Activated naive CD8-positive, alpha-beta T cell treated with anti-CD3 and anti-CD28 coated beads for 36 hours (primary cell): ENCODE results near the gene SLC4A5. TPM values are rescaled to one million over a fixed set of nuclear protein-coding genes. Genes with fewer than 3 reads are reported as not detected.
A peak's percentile ranks its signal among the peaks of the same experiment; 100 is the strongest.

Experiments used
- DNase-seq: peaks from one replicate; pipeline ENCODE4 v3.0.0; 2021
- H3K27ac Mint-ChIP-seq: one replicate; pipeline ENCODE4 v1.8.0; 2022; ENCODE audit warnings: mild to moderate bottlenecking, moderate library complexity, mixed read lengths
- H3K27me3 Mint-ChIP-seq: one replicate; pipeline ENCODE4 v1.8.0; 2022; ENCODE audit warnings: mild to moderate bottlenecking, mixed read lengths
- H3K36me3 Mint-ChIP-seq: one replicate; pipeline ENCODE4 v1.8.0; 2021; ENCODE audit warnings: mild to moderate bottlenecking, mixed read lengths
- H3K4me1 Mint-ChIP-seq: one replicate; pipeline ENCODE4 v1.8.0; 2021; ENCODE audit warnings: mixed read lengths
- H3K4me3 Mint-ChIP-seq: one replicate; pipeline ENCODE4 v1.8.0; 2022; ENCODE audit warnings: mild to moderate bottlenecking, moderate library complexity, mixed read lengths
- H3K9me3 Mint-ChIP-seq: one replicate; pipeline ENCODE4 v1.8.0; 2022; ENCODE audit warnings: mixed read lengths
- total RNA-seq, 2 experiments: library from RNA; stranded (reverse); gene quantifications; one replicate each; pipeline ENCODE4 v1.2.3, GENCODE V29; 2021

The SLC4A5 gene, protein sequence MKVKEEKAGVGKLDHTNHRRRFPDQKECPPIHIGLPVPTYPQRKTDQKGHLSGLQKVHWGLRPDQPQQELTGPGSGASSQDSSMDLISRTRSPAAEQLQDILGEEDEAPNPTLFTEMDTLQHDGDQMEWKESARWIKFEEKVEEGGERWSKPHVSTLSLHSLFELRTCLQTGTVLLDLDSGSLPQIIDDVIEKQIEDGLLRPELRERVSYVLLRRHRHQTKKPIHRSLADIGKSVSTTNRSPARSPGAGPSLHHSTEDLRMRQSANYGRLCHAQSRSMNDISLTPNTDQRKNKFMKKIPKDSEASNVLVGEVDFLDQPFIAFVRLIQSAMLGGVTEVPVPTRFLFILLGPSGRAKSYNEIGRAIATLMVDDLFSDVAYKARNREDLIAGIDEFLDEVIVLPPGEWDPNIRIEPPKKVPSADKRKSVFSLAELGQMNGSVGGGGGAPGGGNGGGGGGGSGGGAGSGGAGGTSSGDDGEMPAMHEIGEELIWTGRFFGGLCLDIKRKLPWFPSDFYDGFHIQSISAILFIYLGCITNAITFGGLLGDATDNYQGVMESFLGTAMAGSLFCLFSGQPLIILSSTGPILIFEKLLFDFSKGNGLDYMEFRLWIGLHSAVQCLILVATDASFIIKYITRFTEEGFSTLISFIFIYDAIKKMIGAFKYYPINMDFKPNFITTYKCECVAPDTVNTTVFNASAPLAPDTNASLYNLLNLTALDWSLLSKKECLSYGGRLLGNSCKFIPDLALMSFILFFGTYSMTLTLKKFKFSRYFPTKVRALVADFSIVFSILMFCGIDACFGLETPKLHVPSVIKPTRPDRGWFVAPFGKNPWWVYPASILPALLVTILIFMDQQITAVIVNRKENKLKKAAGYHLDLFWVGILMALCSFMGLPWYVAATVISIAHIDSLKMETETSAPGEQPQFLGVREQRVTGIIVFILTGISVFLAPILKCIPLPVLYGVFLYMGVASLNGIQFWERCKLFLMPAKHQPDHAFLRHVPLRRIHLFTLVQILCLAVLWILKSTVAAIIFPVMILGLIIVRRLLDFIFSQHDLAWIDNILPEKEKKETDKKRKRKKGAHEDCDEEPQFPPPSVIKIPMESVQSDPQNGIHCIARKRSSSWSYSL
- 1 to 10 TPM in 1 of 2 experiments, under 1 TPM in 1; 0.74 to 1.5 TPM for total RNA-seq

GRCh38 chr2:74343316-74343715 lies at the start of gene SLC4A5:
Gene SLC4A5 (minus strand): TSS chr2:74343416. CDS start chr2:74315023, 28,393 bp downstream.
- no peak within 1 kb of the TSS for H3K4me3 Mint-ChIP-seq
- H3K9me3 Mint-ChIP-seq, result no peaks in the 10 kb centered on the region
- H3K4me1 Mint-ChIP-seq, result no peaks in the 10 kb centered on the region
- peaks cover 2% of the 10 kb centered on the region for H3K36me3 Mint-ChIP-seq
- no peaks in the 10 kb centered on the region for H3K27me3 Mint-ChIP-seq
- H3K27ac Mint-ChIP-seq, result no peak within 1 kb of the TSS
- DNase-seq, result no peak

DNA sequence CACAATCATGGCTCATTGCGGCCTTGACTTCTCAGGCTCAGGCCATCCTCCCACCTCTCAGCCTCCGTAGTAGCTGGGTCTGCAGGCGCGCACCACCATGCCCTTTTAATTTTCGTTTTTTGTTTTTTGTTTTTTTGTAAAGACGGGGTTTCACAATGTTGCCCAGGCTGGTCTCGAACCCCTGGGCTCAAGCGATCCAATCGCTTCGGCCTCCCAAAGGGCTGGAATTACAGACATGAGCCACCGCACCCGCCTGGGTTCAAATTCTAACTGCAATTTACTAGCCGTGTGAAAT lies 49.2 kb upstream of the SLC4A5 start:
- Mint-ChIP-seq H3K4me1 (peaks cover 9% of the 10 kb centered on the region), H3K4me3 (peak overlapping the region; percentile 89), H3K27me3 (peaks cover 7% of the 10 kb centered on the region), H3K36me3 (no peaks in the 10 kb centered on the region), H3K9me3 (no peaks in the 10 kb centered on the region), H3K27ac (no peak overlapping the region)
- no peak for DNase-seq

- Mint-ChIP-seq H3K36me3 (no peaks in the 10 kb centered on the region), H3K9me3 (no peaks in the 10 kb centered on the region), H3K27me3 (peaks cover 7% of the 10 kb centered on the region), H3K4me3 (peak overlapping the region; percentile 89), H3K4me1 (peaks cover 9% of the 10 kb centered on the region), H3K27ac (peak overlapping the region; percentile 97)
- peak; percentile 92 for DNase-seq
Observed at GRCh38 chr2:74391580-74392448, 48.6 kb upstream of the SLC4A5 start.

GRCh38 chr2:74391209-74391579 lies 48.0 kb upstream of the SLC4A5 start:
- DNase-seq, result no peak
- H3K27ac Mint-ChIP-seq, result peak overlapping the region; percentile 79
- H3K36me3 Mint-ChIP-seq, result no peaks in the 10 kb centered on the region
- peaks cover 9% of the 10 kb centered on the region for H3K4me1 Mint-ChIP-seq
- H3K27me3 Mint-ChIP-seq, result peaks cover 7% of the 10 kb centered on the region
- H3K4me3 Mint-ChIP-seq, result peak overlapping the region; percentile 89
- H3K9me3 Mint-ChIP-seq, result no peaks in the 10 kb centered on the region

DNA sequence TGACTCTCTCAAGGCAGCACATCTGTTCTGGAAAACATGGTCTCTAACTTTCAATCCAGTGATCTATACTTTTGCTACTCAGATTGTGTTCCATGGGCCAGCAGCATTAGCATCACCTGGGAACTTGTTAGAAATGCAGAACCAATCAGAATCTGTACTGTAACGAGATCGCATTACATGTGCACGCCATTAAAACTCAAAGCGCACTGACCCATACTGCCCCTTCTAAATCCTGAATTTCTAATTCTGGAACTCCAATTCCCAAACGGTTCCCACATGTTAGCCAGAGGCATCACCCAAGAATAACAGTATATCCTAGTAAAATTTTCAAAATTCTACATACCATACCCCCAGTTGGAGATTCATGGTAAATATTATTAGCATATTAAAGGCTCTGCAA lies 47.4 kb upstream of the SLC4A5 start:
- Mint-ChIP-seq H3K27me3 (peaks cover 7% of the 10 kb centered on the region), H3K27ac (peak overlapping the region; percentile 12), H3K36me3 (no peaks in the 10 kb centered on the region), H3K9me3 (no peaks in the 10 kb centered on the region), H3K4me3 (peak overlapping the region; percentile 89), H3K4me1 (peaks cover 9% of the 10 kb centered on the region)
- no peak for DNase-seq

DNA sequence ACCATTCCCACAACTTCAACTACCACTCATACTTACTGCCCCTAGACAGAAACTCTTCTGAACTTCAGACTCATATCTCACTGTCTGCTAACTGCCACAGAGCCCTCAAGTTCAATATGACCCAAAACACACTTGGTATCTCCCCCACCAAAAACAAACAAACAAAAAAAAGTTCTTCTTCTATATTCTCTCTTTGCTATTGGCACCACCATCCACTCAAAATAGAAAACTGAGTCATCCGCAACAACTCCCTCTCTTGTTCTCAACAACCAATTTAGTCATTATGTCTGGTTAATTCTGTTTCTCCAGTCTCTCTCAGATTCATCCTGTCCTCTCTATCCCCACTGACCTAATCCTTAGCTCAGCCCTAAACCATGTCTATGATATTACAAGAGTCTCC lies 44.1 kb upstream of the SLC4A5 start:
- H3K36me3 Mint-ChIP-seq, result no peaks in the 10 kb centered on the region
- H3K4me1 Mint-ChIP-seq, result peaks cover 8% of the 10 kb centered on the region
- H3K27me3 Mint-ChIP-seq, result no peaks in the 10 kb centered on the region
- no peak overlapping the region for H3K27ac Mint-ChIP-seq
- H3K4me3 Mint-ChIP-seq, result no peak overlapping the region
- DNase-seq, result no peak
- H3K9me3 Mint-ChIP-seq, result no peaks in the 10 kb centered on the region

- no peak overlapping the region for H3K27ac Mint-ChIP-seq
- H3K27me3 Mint-ChIP-seq, result no peaks in the 10 kb centered on the region
- no peaks in the 10 kb centered on the region for H3K36me3 Mint-ChIP-seq
- no peaks in the 10 kb centered on the region for H3K9me3 Mint-ChIP-seq
- H3K4me3 Mint-ChIP-seq, result no peak overlapping the region
- no peak for DNase-seq
- peaks cover 14% of the 10 kb centered on the region for H3K4me1 Mint-ChIP-seq
Observed at GRCh38 chr2:74385396-74385795, 42.2 kb upstream of the SLC4A5 start.

GRCh38 chr2:74384051-74384450 lies 40.8 kb upstream of the SLC4A5 start:
- Mint-ChIP-seq H3K4me1 (peaks cover 22% of the 10 kb centered on the region), H3K27ac (no peak overlapping the region), H3K4me3 (no peak overlapping the region), H3K9me3 (no peaks in the 10 kb centered on the region), H3K36me3 (no peaks in the 10 kb centered on the region), H3K27me3 (no peaks in the 10 kb centered on the region)
- DNase-seq, result no peak

- Mint-ChIP-seq H3K27me3 (no peaks in the 10 kb centered on the region), H3K4me1 (peaks cover 26% of the 10 kb centered on the region), H3K36me3 (no peaks in the 10 kb centered on the region), H3K9me3 (no peaks in the 10 kb centered on the region), H3K4me3 (no peak overlapping the region), H3K27ac (no peak overlapping the region)
- no peak for DNase-seq
Observed at GRCh38 chr2:74383254-74383653, 40.0 kb upstream of the SLC4A5 start.

- H3K4me3 Mint-ChIP-seq, result no peak overlapping the region
- DNase-seq, result no peak
- H3K4me1 Mint-ChIP-seq, result peaks cover 27% of the 10 kb centered on the region
Observed at GRCh38 chr2:74381751-74382150, 38.5 kb upstream of the SLC4A5 start.

DNA sequence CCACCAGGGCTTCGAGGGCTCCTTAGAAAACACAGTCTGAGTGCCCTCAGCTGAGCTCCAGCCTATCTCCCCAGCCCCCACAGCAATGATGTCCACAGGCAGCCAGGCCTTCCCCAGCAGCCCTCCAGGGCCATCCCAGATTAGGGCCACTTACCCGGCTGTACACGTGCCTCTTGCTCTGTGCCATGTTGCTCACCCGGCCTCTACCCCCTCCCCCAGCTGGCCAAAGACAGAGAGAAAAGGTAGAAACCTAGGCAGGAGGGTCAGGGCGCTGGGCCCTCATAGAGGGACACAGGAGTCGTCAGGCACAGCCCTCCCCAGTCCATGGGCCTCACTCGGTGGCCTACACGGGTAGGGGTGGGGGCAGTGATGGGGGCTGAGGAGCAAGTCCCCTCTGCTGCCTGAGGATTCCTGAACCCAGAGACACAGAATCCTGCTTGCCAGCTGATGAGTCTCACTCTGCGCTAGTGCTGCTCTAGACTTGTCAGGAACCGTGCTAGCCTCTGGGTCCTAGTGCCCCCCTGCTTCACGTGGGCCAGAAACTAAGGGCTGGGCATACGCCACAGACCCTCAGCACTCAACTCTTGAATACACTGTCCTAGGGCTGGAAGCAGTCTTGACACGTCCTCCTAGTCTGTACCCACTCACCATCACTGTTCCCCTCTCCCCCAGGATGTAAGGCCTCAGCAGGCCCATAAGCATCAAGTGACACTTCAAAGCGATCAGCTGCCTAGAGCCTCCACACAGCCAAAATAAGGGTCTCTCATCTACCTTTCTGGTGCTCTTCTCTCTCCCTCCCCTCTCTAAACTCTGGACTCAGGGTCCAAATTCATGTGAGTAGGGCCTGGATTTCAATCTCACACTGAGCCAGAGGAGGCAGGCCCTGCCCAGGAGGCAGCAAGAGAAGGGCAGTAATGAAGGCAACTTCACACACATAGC lies 36.9 kb upstream of the SLC4A5 start, which contains the start of gene DCTN1:
DCTN1 (minus strand) TSS at position 461 of the 939 bp plus-strand sequence; CDS start at position 187, 274 bp downstream.
- Mint-ChIP-seq H3K27ac (no peak within 1 kb of the TSS), H3K9me3 (no peaks in the 10 kb centered on the region), H3K4me3 (peak within 1 kb of the TSS; percentile 33), H3K36me3 (peaks cover 6% of the 10 kb centered on the region), H3K27me3 (no peaks in the 10 kb centered on the region), H3K4me1 (peaks cover 27% of the 10 kb centered on the region)
- DNase-seq, result no peak

More at GRCh38 chr2:74381751-74382150, 38.5 kb upstream of the SLC4A5 start:
- H3K36me3 Mint-ChIP-seq, result peaks cover 4% of the 10 kb centered on the region
- H3K27me3 Mint-ChIP-seq, result no peaks in the 10 kb centered on the region
- no peaks in the 10 kb centered on the region for H3K9me3 Mint-ChIP-seq
- no peak overlapping the region for H3K27ac Mint-ChIP-seq

- no peak overlapping the region for H3K27ac Mint-ChIP-seq
Observed at GRCh38 chr2:74378007-74378406, 34.8 kb upstream of the SLC4A5 start.

GRCh38 chr2:74375838-74376237 lies 32.6 kb upstream of the SLC4A5 start:
- H3K36me3 Mint-ChIP-seq, result peaks cover 9% of the 10 kb centered on the region
- H3K4me3 Mint-ChIP-seq, result no peak overlapping the region
- DNase-seq, result no peak
- H3K27me3 Mint-ChIP-seq, result no peaks in the 10 kb centered on the region
- no peaks in the 10 kb centered on the region for H3K9me3 Mint-ChIP-seq
- H3K4me1 Mint-ChIP-seq, result peaks cover 20% of the 10 kb centered on the region
- H3K27ac Mint-ChIP-seq, result no peak overlapping the region

More at GRCh38 chr2:74378007-74378406, 34.8 kb upstream of the SLC4A5 start:
- Mint-ChIP-seq H3K27me3 (no peaks in the 10 kb centered on the region), H3K36me3 (peaks cover 6% of the 10 kb centered on the region), H3K9me3 (no peaks in the 10 kb centered on the region), H3K4me3 (no peak overlapping the region), H3K4me1 (peaks cover 27% of the 10 kb centered on the region)
- DNase-seq, result no peak
